Transverse colon (tissue), 4 donors: ENCODE results near the gene MRPL9.

Source experiments
- EP300 ChIP-seq: sonication (generic); formaldehyde crosslinking; IDR thresholded peaks from one replicate; pipeline ENCODE4 v1.6.1; 2017; ENCODE audit warnings: antibody characterized with exemption, low read depth
- POLR2AphosphoS5 ChIP-seq, 3 donors: sonication (generic); formaldehyde crosslinking; IDR thresholded peaks; one replicate each; pipeline ENCODE4 v1.6.1; 2016; ENCODE audit warnings: antibody characterized with exemption in 3 of 3
- TF ChIP-seq, protein P1 (sequence below), 5 experiments: fragments of 200-600 bp in 3 of 5; fragments of 450-650 bp in 2 of 5; sonication (generic) in 3 of 5; IDR thresholded peaks; 1 replicate in 2 of 5; 2 replicates in 3 of 5; pipeline ENCODE4 v1.5.1; 2016 to 2017; ENCODE audit warnings: antibody characterized with exemption in 5 of 5, inconsistent platforms in 3 of 5, mild to moderate bottlenecking in 2 of 5, moderate library complexity in 1 of 5

DNA sequence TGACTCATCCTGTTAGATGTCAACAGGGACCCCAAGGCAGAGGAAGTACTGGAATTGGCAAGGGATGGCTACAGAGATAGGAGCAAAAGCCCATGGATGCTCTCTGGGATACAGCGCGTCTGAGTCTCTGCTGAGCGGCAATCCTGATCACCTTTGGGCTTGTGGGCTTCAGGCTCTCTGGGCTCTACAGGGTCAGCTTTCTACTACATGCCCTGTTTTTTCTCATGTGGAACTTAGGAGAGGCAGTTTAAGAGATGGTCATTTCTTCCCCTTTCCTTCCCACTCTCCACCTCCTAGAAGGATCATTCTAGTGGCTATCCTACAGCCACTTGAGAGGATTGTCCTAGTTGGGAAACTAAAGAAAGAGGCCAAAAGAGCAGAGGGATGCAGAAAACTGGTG is 40.6 kb upstream of the MRPL9 start:
- TF ChIP-seq, protein P1, sequence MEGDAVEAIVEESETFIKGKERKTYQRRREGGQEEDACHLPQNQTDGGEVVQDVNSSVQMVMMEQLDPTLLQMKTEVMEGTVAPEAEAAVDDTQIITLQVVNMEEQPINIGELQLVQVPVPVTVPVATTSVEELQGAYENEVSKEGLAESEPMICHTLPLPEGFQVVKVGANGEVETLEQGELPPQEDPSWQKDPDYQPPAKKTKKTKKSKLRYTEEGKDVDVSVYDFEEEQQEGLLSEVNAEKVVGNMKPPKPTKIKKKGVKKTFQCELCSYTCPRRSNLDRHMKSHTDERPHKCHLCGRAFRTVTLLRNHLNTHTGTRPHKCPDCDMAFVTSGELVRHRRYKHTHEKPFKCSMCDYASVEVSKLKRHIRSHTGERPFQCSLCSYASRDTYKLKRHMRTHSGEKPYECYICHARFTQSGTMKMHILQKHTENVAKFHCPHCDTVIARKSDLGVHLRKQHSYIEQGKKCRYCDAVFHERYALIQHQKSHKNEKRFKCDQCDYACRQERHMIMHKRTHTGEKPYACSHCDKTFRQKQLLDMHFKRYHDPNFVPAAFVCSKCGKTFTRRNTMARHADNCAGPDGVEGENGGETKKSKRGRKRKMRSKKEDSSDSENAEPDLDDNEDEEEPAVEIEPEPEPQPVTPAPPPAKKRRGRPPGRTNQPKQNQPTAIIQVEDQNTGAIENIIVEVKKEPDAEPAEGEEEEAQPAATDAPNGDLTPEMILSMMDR (IDR thresholded peaks at IDR 0.05), result no peak
- TF ChIP-seq POLR2AphosphoS5 (IDR thresholded peaks at IDR 0.05) (no peak), EP300 (no peak)
